Mesenchymal stem cell (in vitro differentiated cells and primary cell): ENCODE data around the gene CHCHD1. TPM values are rescaled to one million over a fixed set of nuclear protein-coding genes. Genes with fewer than 3 reads are reported as not detected.
"Not testable (repeated sequence)": the region's sequence is repeated elsewhere in the genome, so short reads cannot be mapped to it uniquely, and the experiment has no call there.

Source experiments
- DNase-seq: peaks from one replicate; pipeline ENCODE4 v3.0.0-alpha.2; 2013
- H2AFZ ChIP-seq: one replicate; pipeline ENCODE4 v1.6.1; 2013; ENCODE audit warnings: low read depth, mild to moderate bottlenecking, control low read depth, inconsistent platforms, low read length, moderate library complexity
- H2AK5ac ChIP-seq: 2 replicates; pipeline ENCODE4 v1.6.1; 2013; ENCODE audit warnings: low read length, moderate library complexity, mild to moderate bottlenecking, inconsistent platforms; ENCODE audit not compliant: severe bottlenecking
- H2BK120ac ChIP-seq: one replicate; pipeline ENCODE4 v1.6.1; 2013; ENCODE audit warnings: low read depth, mild to moderate bottlenecking, inconsistent platforms, low read length, moderate library complexity
- H2BK12ac ChIP-seq, 2 experiments: one replicate each; pipeline ENCODE4 v1.6.1; 2013; ENCODE audit warnings: inconsistent platforms in 2 of 2, low read length in 2 of 2, mild to moderate bottlenecking in 2 of 2, moderate library complexity in 2 of 2, control low read depth in 1 of 2
- H2BK15ac ChIP-seq: one replicate; pipeline ENCODE4 v1.6.1; 2013; ENCODE audit warnings: mild to moderate bottlenecking, low read depth, inconsistent platforms; ENCODE audit not compliant: poor library complexity, severe bottlenecking
- H2BK5ac ChIP-seq: 2 replicates; pipeline ENCODE4 v1.6.1; 2013; ENCODE audit warnings: low read depth, mild to moderate bottlenecking, low read length, control low read depth, inconsistent platforms; ENCODE audit not compliant: poor library complexity, severe bottlenecking
- H3K14ac ChIP-seq, 2 experiments: one replicate each; pipeline ENCODE4 v1.6.1; 2013; ENCODE audit warnings: inconsistent platforms in 2 of 2, low read length in 2 of 2, control low read depth in 1 of 2, mild to moderate bottlenecking in 1 of 2, moderate library complexity in 1 of 2
- H3K18ac ChIP-seq, 2 experiments: one replicate each; pipeline ENCODE4 v1.6.1; 2013; ENCODE audit warnings: inconsistent platforms in 2 of 2, low read length in 2 of 2, control low read depth in 1 of 2, low read depth in 1 of 2, mild to moderate bottlenecking in 1 of 2
- H3K23ac ChIP-seq, 2 experiments: one replicate each; pipeline ENCODE4 v1.6.1; 2013; ENCODE audit warnings: inconsistent platforms in 2 of 2, low read length in 2 of 2, mild to moderate bottlenecking in 2 of 2, moderate library complexity in 2 of 2, control low read depth in 1 of 2
- H3K27ac ChIP-seq: 2 replicates; pipeline ENCODE4 v1.5.1; 2013; ENCODE audit warnings: mild to moderate bottlenecking, moderate library complexity, low read length, control low read depth, inconsistent platforms; ENCODE audit not compliant: poor library complexity, severe bottlenecking
- H3K27me3 ChIP-seq, 2 experiments: 2 replicates each; pipeline versions ENCODE4 v1.6.1 to v1.7.0; 2013; ENCODE audit warnings: low read length in 2 of 2, mild to moderate bottlenecking in 2 of 2, moderate library complexity in 2 of 2, control low read depth in 1 of 2, inconsistent platforms in 1 of 2; ENCODE audit not compliant: control insufficient read depth in 1 of 2, insufficient read depth in 1 of 2
- H3K36me3 ChIP-seq, 2 experiments: 2 replicates each; pipeline versions ENCODE4 v1.6.1 to v1.7.0; 2013; ENCODE audit warnings: low read length in 2 of 2, control low read depth in 1 of 2, inconsistent platforms in 1 of 2, low read depth in 1 of 2, mild to moderate bottlenecking in 1 of 2; ENCODE audit not compliant: insufficient read depth in 2 of 2, control insufficient read depth in 1 of 2
- H3K4ac ChIP-seq, 2 experiments: one replicate each; pipeline ENCODE4 v1.6.1; 2013; ENCODE audit warnings: inconsistent platforms in 2 of 2, low read length in 2 of 2, mild to moderate bottlenecking in 2 of 2, moderate library complexity in 2 of 2, control low read depth in 1 of 2, low read depth in 1 of 2
- H3K4me1 ChIP-seq: 2 replicates; pipeline ENCODE4 v1.6.1; 2013; ENCODE audit warnings: low read depth, low read length, control low read depth; ENCODE audit not compliant: control insufficient read depth, insufficient read depth
- H3K4me2 ChIP-seq: 2 replicates; pipeline ENCODE4 v1.6.1; 2013; ENCODE audit warnings: low read length, mild to moderate bottlenecking, inconsistent platforms; ENCODE audit not compliant: poor library complexity, severe bottlenecking
- H3K4me3 ChIP-seq, 2 experiments: 2 replicates each; pipeline versions ENCODE4 v1.5.1 to v1.7.0; 2013; ENCODE audit warnings: low read length in 2 of 2, mild to moderate bottlenecking in 2 of 2, control low read depth in 1 of 2, low read depth in 1 of 2; ENCODE audit not compliant: insufficient read depth in 1 of 2
- H3K79me1 ChIP-seq: replicated peaks from 2 replicates; pipeline ENCODE4 v1.6.1; 2013; ENCODE audit warnings: mild to moderate bottlenecking, control low read depth, low read length, inconsistent platforms; ENCODE audit not compliant: poor library complexity, severe bottlenecking
- H3K9ac ChIP-seq: 2 replicates; pipeline ENCODE4 v1.7.0; 2013; ENCODE audit warnings: mild to moderate bottlenecking, low read length, moderate library complexity
- H3K9me3 ChIP-seq: 2 replicates; pipeline ENCODE4 v1.7.0; 2013; ENCODE audit warnings: mild to moderate bottlenecking, low read length; ENCODE audit not compliant: control insufficient read depth
- H4K8ac ChIP-seq: one replicate; pipeline ENCODE4 v1.6.1; 2013; ENCODE audit warnings: inconsistent platforms, mild to moderate bottlenecking, low read length, moderate library complexity
- H4K91ac ChIP-seq: one replicate; pipeline ENCODE4 v1.6.1; 2013; ENCODE audit warnings: mild to moderate bottlenecking, low read length, inconsistent platforms
- WGBS: methylation state at CpG from one replicate; pipeline ENCODE4 v1.1.7; 2013; ENCODE audit warnings: mixed read lengths; 5-methylcytosine and 5-hydroxymethylcytosine counted together
- small RNA-seq: library from polyadenylated mRNA; stranded (forward); fragments of <200 nt; extraction: miRNeasy Mini kit (QIAGEN cat#:217004); gene quantifications from one replicate; pipeline ENCODE3, GENCODE V24; 2013; ENCODE audit warnings: low read depth

Gene CHCHD1

GRCh38 chr10:73828161-73828560 lies 46.3 kb downstream of the CHCHD1 start:
- Histone ChIP-seq H3K18ac (no peak overlapping the region), H2BK5ac (no peak overlapping the region), H3K23ac (no peak overlapping the region), H3K9me3 (no peaks in the 10 kb centered on the region), H2BK15ac (no peak overlapping the region), H3K36me3 (peaks cover 36 to 67% of the 10 kb centered on the region in 2 experiments), H3K4ac (no peak overlapping the region), H3K27me3 (no peaks in the 10 kb centered on the region), H2AFZ (no peak overlapping the region), H4K8ac (no peak overlapping the region), H3K79me1 (no peaks in the 10 kb centered on the region), H3K27ac (no peak overlapping the region), H3K14ac (no peak overlapping the region), H2BK12ac (no peak overlapping the region), H2AK5ac (no peak overlapping the region), H3K4me1 (peaks cover 15% of the 10 kb centered on the region), H3K4me3 (no peak overlapping the region), H3K9ac (no peak overlapping the region), H3K4me2 (no peak overlapping the region), H4K91ac (no peak overlapping the region), H2BK120ac (no peak overlapping the region)
- DNase-seq, result no peak
- 96% methylated on average over 6 of the region's 6 CpGs for WGBS

- 99% methylated on average over 5 of the region's 7 CpGs for whole genome bisulfite sequencing
Measured at GRCh38 chr10:73829090-73829489, 47.2 kb downstream of the CHCHD1 start.

More at GRCh38 chr10:73829090-73829489, 47.2 kb downstream of the CHCHD1 start:
- H3K27me3 ChIP-seq, H3K4me3 ChIP-seq, H3K4me2 ChIP-seq, H2BK5ac ChIP-seq, H2BK12ac ChIP-seq, H3K27ac ChIP-seq, H3K4ac ChIP-seq, H4K91ac ChIP-seq, H3K9ac ChIP-seq, H3K14ac ChIP-seq, H3K9me3 ChIP-seq, H2AFZ ChIP-seq, H2BK15ac ChIP-seq, H4K8ac ChIP-seq, DNase-seq, H3K18ac ChIP-seq, H3K23ac ChIP-seq, H3K79me1 ChIP-seq, H2BK120ac ChIP-seq, H2AK5ac ChIP-seq: not testable (repeated sequence)
- Histone ChIP-seq H3K4me1 (peaks cover 15% of the 10 kb centered on the region), H3K36me3 (peaks cover 27 to 58% of the 10 kb centered on the region in 2 experiments)

Small RNA genes lying within 50 kb of the gene (small RNA-seq; reads per million reads assigned to genes)
- gene AC022400.4 (not detected), gene AC022400.9 (not detected), gene ZSWIM8-AS1 (not detected)
